ENCODE measurements around the gene ZNF543.

- TF ChIP-seq CTCF (IDR thresholded peaks at IDR 0.05; ENCODE audit: poor library complexity) = no peak
- no peak for TF ChIP-seq EZH2 (IDR thresholded peaks at IDR 0.05; ENCODE audit: borderline replicate concordance)
- no peak for TF ChIP-seq EZH2phosphoT487 (IDR thresholded peaks at IDR 0.05; ENCODE audit: low read depth, severe bottlenecking, unreplicated experiment)
Measured at GRCh38 chr19:57271280-57271679, 49.0 kb upstream of the ZNF543 start.

Measured in hepatocyte (in vitro differentiated cells).